GM20000 (cell line): Measurements from ENCODE around the gene NAE1.

ENCODE experiments used
- DNase-seq: peaks from one replicate; pipeline ENCODE4 v3.0.0; 2012; ENCODE audit warnings: low spot score
- CTCF ChIP-seq: IDR thresholded peaks from 2 replicates; pipeline ENCODE4 v1.5.1; 2012; ENCODE audit warnings: mild to moderate bottlenecking, control low read depth; ENCODE audit errors: extremely low read depth, missing control alignments

Gene NAE1

GRCh38 chr16:66857437-66857836, 26.7 kb upstream of the NAE1 start:
- no peak for DNase-seq
- TF ChIP-seq CTCF, result no peak

- TF ChIP-seq CTCF, result no peak
- DNase-seq, result no peak
Observed at GRCh38 chr16:66856801-66857200, 26.0 kb upstream of the NAE1 start.

- no peak for TF ChIP-seq CTCF
- DNase-seq, result no peak
Observed at GRCh38 chr16:66856184-66856730, 25.5 kb upstream of the NAE1 start.

- no peak for TF ChIP-seq CTCF
- DNase-seq, result no peak
Observed at GRCh38 chr16:66853261-66854139, 22.7 kb upstream of the NAE1 start.

GRCh38 chr16:66851166-66851964, 20.6 kb upstream of the NAE1 start:
- DNase-seq, result no peak

GRCh38 chr16:66850115-66850815, 19.5 kb upstream of the NAE1 start:
- DNase-seq, result no peak
- no peak for TF ChIP-seq CTCF

More at GRCh38 chr16:66851166-66851964, 20.6 kb upstream of the NAE1 start:
- no peak for TF ChIP-seq CTCF

- no peak for TF ChIP-seq CTCF
- DNase-seq, result no peak
Observed at GRCh38 chr16:66849549-66849948, 18.8 kb upstream of the NAE1 start.
